Measurements from ENCODE around the gene TM9SF4.

DNA sequence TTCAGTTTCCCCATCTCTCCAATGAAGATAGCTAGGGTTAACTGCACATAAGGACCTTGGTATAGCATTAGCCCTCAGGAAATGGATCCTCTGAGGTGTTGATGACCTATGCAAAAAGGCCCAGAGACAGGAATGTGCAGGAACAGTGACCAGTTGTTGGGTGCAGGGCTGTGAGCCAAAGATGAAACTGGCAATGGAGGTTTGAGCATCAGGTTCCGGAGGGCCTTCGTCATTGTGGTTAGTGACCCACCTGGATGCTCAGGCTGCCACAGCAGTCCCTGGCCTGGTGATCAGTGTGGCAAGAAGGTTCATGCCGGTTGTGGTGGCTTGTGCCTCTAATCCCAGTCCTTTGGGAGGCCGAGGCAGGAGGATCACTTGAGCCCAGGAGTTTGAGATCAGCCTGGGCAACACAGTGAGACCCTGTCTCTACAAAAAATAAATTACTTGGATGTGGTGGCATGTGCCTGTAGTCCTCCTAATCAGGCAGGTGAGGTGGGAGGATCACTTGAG lies 43.7 kb downstream of the TM9SF4 start:
- TF ChIP-seq RXRA (IDR thresholded peaks at IDR 0.05; ENCODE audit: insufficient read depth, low read depth, low read length) (no peak), CEBPB (IDR thresholded peaks at IDR 0.05; ENCODE audit: low read depth, low read length) (no peak), SIN3A (conservative IDR thresholded peaks at IDR 0.05 in 1 of 2, IDR thresholded peaks at IDR 0.05 in 1 of 2; ENCODE audit: low read depth in 1 of 2, low read length in 2 of 2) (no peak), POLR2A (IDR thresholded peaks at IDR 0.05; ENCODE audit: control extremely low read depth in 1 of 2, low read depth in 2 of 2, low read length in 2 of 2) (no peak), MAFK (IDR thresholded peaks at IDR 0.05; ENCODE audit: low read depth, low read length) (no peak), SIX5 (IDR thresholded peaks at IDR 0.05; ENCODE audit: low read depth, low read length) (no peak), EP300 (IDR thresholded peaks at IDR 0.05; ENCODE audit: borderline replicate concordance in 1 of 2, low read depth in 2 of 2, low read length in 2 of 2) (no peak), CHD2 (IDR thresholded peaks at IDR 0.05; ENCODE audit: low read length) (no peak), CBX8 (IDR thresholded peaks at IDR 0.05; ENCODE audit: borderline replicate concordance, low read depth, low read length) (no peak), HDAC2 (IDR thresholded peaks at IDR 0.05; ENCODE audit: borderline replicate concordance in 1 of 2, low read depth in 2 of 2, low read length in 2 of 2) (no peak), CREB1 (IDR thresholded peaks at IDR 0.05) (no peak)
- TF ChIP-seq, protein P1, sequence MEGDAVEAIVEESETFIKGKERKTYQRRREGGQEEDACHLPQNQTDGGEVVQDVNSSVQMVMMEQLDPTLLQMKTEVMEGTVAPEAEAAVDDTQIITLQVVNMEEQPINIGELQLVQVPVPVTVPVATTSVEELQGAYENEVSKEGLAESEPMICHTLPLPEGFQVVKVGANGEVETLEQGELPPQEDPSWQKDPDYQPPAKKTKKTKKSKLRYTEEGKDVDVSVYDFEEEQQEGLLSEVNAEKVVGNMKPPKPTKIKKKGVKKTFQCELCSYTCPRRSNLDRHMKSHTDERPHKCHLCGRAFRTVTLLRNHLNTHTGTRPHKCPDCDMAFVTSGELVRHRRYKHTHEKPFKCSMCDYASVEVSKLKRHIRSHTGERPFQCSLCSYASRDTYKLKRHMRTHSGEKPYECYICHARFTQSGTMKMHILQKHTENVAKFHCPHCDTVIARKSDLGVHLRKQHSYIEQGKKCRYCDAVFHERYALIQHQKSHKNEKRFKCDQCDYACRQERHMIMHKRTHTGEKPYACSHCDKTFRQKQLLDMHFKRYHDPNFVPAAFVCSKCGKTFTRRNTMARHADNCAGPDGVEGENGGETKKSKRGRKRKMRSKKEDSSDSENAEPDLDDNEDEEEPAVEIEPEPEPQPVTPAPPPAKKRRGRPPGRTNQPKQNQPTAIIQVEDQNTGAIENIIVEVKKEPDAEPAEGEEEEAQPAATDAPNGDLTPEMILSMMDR (IDR thresholded peaks at IDR 0.05; ENCODE audit: control extremely low read depth in 1 of 3, insufficient read depth in 1 of 3, low read depth in 1 of 3, low read length in 3 of 3) = no peak
- TF ChIP-seq, protein P2, sequence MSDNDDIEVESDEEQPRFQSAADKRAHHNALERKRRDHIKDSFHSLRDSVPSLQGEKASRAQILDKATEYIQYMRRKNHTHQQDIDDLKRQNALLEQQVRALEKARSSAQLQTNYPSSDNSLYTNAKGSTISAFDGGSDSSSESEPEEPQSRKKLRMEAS (IDR thresholded peaks at IDR 0.05) = no peak
- TF ChIP-seq, protein P3, sequence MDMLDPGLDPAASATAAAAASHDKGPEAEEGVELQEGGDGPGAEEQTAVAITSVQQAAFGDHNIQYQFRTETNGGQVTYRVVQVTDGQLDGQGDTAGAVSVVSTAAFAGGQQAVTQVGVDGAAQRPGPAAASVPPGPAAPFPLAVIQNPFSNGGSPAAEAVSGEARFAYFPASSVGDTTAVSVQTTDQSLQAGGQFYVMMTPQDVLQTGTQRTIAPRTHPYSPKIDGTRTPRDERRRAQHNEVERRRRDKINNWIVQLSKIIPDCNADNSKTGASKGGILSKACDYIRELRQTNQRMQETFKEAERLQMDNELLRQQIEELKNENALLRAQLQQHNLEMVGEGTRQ (IDR thresholded peaks at IDR 0.05; ENCODE audit: low read length) = no peak

Measured in H1 (cell line).